Spleen (tissue), 7 donors: ENCODE results near the gene MAP4K4.

ENCODE experiments used
- POLR2AphosphoS5 ChIP-seq, 3 donors: sonication (generic); formaldehyde crosslinking; IDR thresholded peaks; one replicate each; pipeline ENCODE4 v1.5.1; 2017; ENCODE audit warnings: antibody characterized with exemption in 3 of 3
- TF ChIP-seq, protein P1 (sequence below), 11 experiments: fragments of 200-600 bp in 7 of 11; fragments of 450-650 bp in 4 of 11; sonication (generic) in 4 of 11; IDR thresholded peaks in 8 of 11; conservative IDR thresholded peaks in 3 of 11; 1 replicate in 7 of 11; 2 replicates in 4 of 11; pipeline versions ENCODE4 v1.4.0 to v1.8.0; 2016 to 2021; ENCODE audit warnings: antibody characterized with exemption in 11 of 11, inconsistent platforms in 4 of 11, mild to moderate bottlenecking in 1 of 11
- donor health status: DM: no; HTN: no; CAD: no; lungs with moderate emphysema.
- donor health status: DM: no; HTN: no; CAD: no.
- donor health status: DM: no; HTN: no; CAD: no.

DNA sequence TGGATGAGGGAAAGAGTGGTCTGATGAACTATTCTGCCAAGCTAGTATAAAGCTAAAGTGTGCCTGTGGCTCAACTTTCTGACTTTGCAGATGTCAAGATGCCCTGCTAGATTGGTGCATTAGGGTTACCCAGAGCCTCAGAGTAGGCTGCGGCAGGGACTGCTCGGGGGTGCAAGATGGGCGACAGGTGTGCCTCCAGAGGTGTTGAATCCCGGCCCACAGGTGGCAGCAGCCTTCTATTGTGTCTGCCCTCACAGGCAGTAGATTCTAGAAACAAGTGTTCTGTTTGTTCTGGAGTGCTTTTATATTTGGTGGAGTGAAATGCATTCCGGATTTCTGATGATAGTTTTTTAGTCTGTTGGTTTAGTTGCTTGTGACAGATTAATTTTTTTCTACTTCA, 162.7 kb downstream of the MAP4K4 start:
- TF ChIP-seq, protein P1, sequence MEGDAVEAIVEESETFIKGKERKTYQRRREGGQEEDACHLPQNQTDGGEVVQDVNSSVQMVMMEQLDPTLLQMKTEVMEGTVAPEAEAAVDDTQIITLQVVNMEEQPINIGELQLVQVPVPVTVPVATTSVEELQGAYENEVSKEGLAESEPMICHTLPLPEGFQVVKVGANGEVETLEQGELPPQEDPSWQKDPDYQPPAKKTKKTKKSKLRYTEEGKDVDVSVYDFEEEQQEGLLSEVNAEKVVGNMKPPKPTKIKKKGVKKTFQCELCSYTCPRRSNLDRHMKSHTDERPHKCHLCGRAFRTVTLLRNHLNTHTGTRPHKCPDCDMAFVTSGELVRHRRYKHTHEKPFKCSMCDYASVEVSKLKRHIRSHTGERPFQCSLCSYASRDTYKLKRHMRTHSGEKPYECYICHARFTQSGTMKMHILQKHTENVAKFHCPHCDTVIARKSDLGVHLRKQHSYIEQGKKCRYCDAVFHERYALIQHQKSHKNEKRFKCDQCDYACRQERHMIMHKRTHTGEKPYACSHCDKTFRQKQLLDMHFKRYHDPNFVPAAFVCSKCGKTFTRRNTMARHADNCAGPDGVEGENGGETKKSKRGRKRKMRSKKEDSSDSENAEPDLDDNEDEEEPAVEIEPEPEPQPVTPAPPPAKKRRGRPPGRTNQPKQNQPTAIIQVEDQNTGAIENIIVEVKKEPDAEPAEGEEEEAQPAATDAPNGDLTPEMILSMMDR (IDR thresholded peaks at IDR 0.05 in 8 of 11, conservative IDR thresholded peaks at IDR 0.05 in 3 of 11) = no peak
- TF ChIP-seq POLR2AphosphoS5 (IDR thresholded peaks at IDR 0.05) = no peak
